ENCODE results near the gene PRRT3. TPM values are rescaled to one million over a fixed set of nuclear protein-coding genes. Genes with fewer than 3 reads are reported as not detected.
A peak's percentile ranks its signal among the peaks of the same experiment; 100 is the strongest.
"Not testable (repeated sequence)": the region's sequence is repeated elsewhere in the genome, so short reads cannot be mapped to it uniquely, and the experiment has no call there.

The PRRT3 gene
- total RNA-seq, 2 experiments from 2014 or later: 3.5 to 6.4 TPM

GRCh38 chr3:9911863-9912262, 40.3 kb downstream of the PRRT3 start:
- H3K9me3 Mint-ChIP-seq (ENCODE audit: low read depth): no peaks in the 10 kb centered on the region
- no peak overlapping the region for H3K4me3 Mint-ChIP-seq
- CTCF ChIA-PET: interaction anchor here (0.8 to 3.4 kb wide), 6 partner anchors 9 to 21 kb away, joined by 3 to 18 read pairs (median 4); partner anchors contain the start of genes CRELD1 and JAGN1
- no peak overlapping the region for H3K27ac Mint-ChIP-seq
- peaks cover 25% of the 10 kb centered on the region for H3K4me1 Mint-ChIP-seq
- ATAC-seq (no peak), DNase-seq (no peak)
- no peaks in the 10 kb centered on the region for H3K36me3 Mint-ChIP-seq
- peaks cover 16% of the 10 kb centered on the region for H3K27me3 Mint-ChIP-seq

GRCh38 chr3:9909221-9910013, 42.8 kb downstream of the PRRT3 start:
- Mint-ChIP-seq H3K9me3 (ENCODE audit: low read depth) (no peaks in the 10 kb centered on the region), H3K27me3 (peaks cover 9% of the 10 kb centered on the region), H3K4me3 (no peak overlapping the region), H3K27ac (no peak overlapping the region), H3K36me3 (no peaks in the 10 kb centered on the region), H3K4me1 (peaks cover 15% of the 10 kb centered on the region)
- ATAC-seq (no peak), DNase-seq (no peak)
- CTCF ChIA-PET: no interaction called here

GRCh38 chr3:9908286-9908685, 43.9 kb downstream of the PRRT3 start:
- Mint-ChIP-seq H3K4me1 (peaks cover 20% of the 10 kb centered on the region), H3K4me3 (no peak overlapping the region), H3K9me3 (ENCODE audit: low read depth) (no peaks in the 10 kb centered on the region), H3K27ac (no peak overlapping the region), H3K36me3 (no peaks in the 10 kb centered on the region), H3K27me3 (peaks cover 9% of the 10 kb centered on the region)
- DNase-seq: no peak
- ATAC-seq: no peak
- CTCF ChIA-PET: no interaction called here

GRCh38 chr3:9906480-9906879, 45.7 kb downstream of the PRRT3 start:
- Mint-ChIP-seq H3K36me3 (no peaks in the 10 kb centered on the region), H3K27ac (no peak overlapping the region), H3K4me3 (no peak overlapping the region), H3K27me3 (peaks cover 5% of the 10 kb centered on the region), H3K4me1 (peaks cover 25% of the 10 kb centered on the region), H3K9me3 (ENCODE audit: low read depth) (no peaks in the 10 kb centered on the region)
- CTCF ChIA-PET: interaction anchor here (1.0 kb wide), 1 partner anchor 15 kb away, joined by 4 read pairs; no protein-coding TSS in a partner anchor
- ATAC-seq: no peak
- DNase-seq: no peak

GRCh38 chr3:9903904-9904303, 48.3 kb downstream of the PRRT3 start:
- Mint-ChIP-seq H3K4me1 (peaks cover 25% of the 10 kb centered on the region), H3K36me3 (no peaks in the 10 kb centered on the region), H3K9me3 (ENCODE audit: low read depth) (no peaks in the 10 kb centered on the region), H3K27me3 (no peaks in the 10 kb centered on the region), H3K4me3 (no peak overlapping the region), H3K27ac (no peak overlapping the region)
- CTCF ChIA-PET: interaction anchor here (1.7 to 3.7 kb wide), 2 partner anchors 10 to 29 kb away, joined by 3 to 16 read pairs; partner anchors contain the start of gene CRELD1
- ATAC-seq: no peak
- DNase-seq: no peak

- H3K4me3 Mint-ChIP-seq: no peak overlapping the region
- DNase-seq (no peak), ATAC-seq (peak; percentile 41)
Measured at GRCh38 chr3:9903238-9903624, 49.0 kb downstream of the PRRT3 start.

GRCh38 chr3:9902372-9903237, 49.6 kb downstream of the PRRT3 start, which contains the start of gene IL17RE:
TSS of gene IL17RE (plus strand) at chr3:9902848. CDS start at chr3:9902933, 85 bp downstream.
- Mint-ChIP-seq H3K9me3 (ENCODE audit: low read depth) (no peaks in the 10 kb centered on the region), H3K27ac (peak within 1 kb of the TSS; percentile 25), H3K36me3 (no peaks in the 10 kb centered on the region), H3K4me3 (no peak within 1 kb of the TSS), H3K27me3 (no peaks in the 10 kb centered on the region), H3K4me1 (peaks cover 25% of the 10 kb centered on the region)
- DNase-seq (no peak), ATAC-seq (peak; percentile 50)
- CTCF ChIA-PET: interaction anchor here (0.9 to 3.7 kb wide), 5 partner anchors 9 to 62 kb away, joined by 3 to 16 read pairs (median 3); partner anchors contain the start of gene CRELD1

More at GRCh38 chr3:9903238-9903624, 49.0 kb downstream of the PRRT3 start:
- Mint-ChIP-seq H3K27ac (no peak overlapping the region), H3K27me3 (no peaks in the 10 kb centered on the region), H3K4me1 (peaks cover 25% of the 10 kb centered on the region), H3K9me3 (ENCODE audit: low read depth) (no peaks in the 10 kb centered on the region), H3K36me3 (no peaks in the 10 kb centered on the region)
- CTCF ChIA-PET: interaction anchor here (0.9 to 3.7 kb wide), 3 partner anchors 10 to 29 kb away, joined by 3 to 16 read pairs (median 3); partner anchors contain the start of gene CRELD1

GRCh38 chr3:9901967-9902366, 50.2 kb downstream of the PRRT3 start:
- CTCF ChIA-PET: interaction anchor here (0.9 to 3.7 kb wide), 4 partner anchors 10 to 61 kb away, joined by 3 to 16 read pairs (median 4); partner anchors contain the start of gene CRELD1
- Mint-ChIP-seq H3K9me3 (ENCODE audit: low read depth) (no peaks in the 10 kb centered on the region), H3K4me1 (peaks cover 25% of the 10 kb centered on the region), H3K27me3 (no peaks in the 10 kb centered on the region), H3K27ac (peak overlapping the region; percentile 25), H3K4me3 (no peak overlapping the region), H3K36me3 (no peaks in the 10 kb centered on the region)
- DNase-seq (peak; percentile 59), ATAC-seq (peak; percentile 69)

- not testable (repeated sequence) for ATAC-seq; H3K27me3 Mint-ChIP-seq; H3K27ac Mint-ChIP-seq; H3K9me3 Mint-ChIP-seq (ENCODE audit: low read depth); DNase-seq; H3K4me3 Mint-ChIP-seq; H3K36me3 Mint-ChIP-seq
- peaks cover 25% of the 10 kb centered on the region for H3K4me1 Mint-ChIP-seq
- CTCF ChIA-PET: interaction anchor here (0.9 to 3.7 kb wide), 4 partner anchors 11 to 52 kb away, joined by 3 to 16 read pairs (median 3); partner anchors contain the start of gene CRELD1
Measured at GRCh38 chr3:9900965-9901415, 51.2 kb downstream of the PRRT3 start.

- no peaks in the 10 kb centered on the region for H3K27me3 Mint-ChIP-seq
- ATAC-seq (no peak), DNase-seq (no peak)
- no peaks in the 10 kb centered on the region for H3K9me3 Mint-ChIP-seq (ENCODE audit: low read depth)
- H3K36me3 Mint-ChIP-seq: peaks cover 6% of the 10 kb centered on the region
- H3K4me3 Mint-ChIP-seq: no peak overlapping the region
- H3K27ac Mint-ChIP-seq: no peak overlapping the region
- H3K4me1 Mint-ChIP-seq: peaks cover 31% of the 10 kb centered on the region
- CTCF ChIA-PET: interaction anchor here (1.1 kb wide), 1 partner anchor 13 kb away, joined by 3 read pairs; no protein-coding TSS in a partner anchor
Measured at GRCh38 chr3:9899289-9899791, 52.9 kb downstream of the PRRT3 start.

- Mint-ChIP-seq H3K27me3 (no peaks in the 10 kb centered on the region), H3K4me1 (peaks cover 37% of the 10 kb centered on the region), H3K4me3 (no peak overlapping the region), H3K36me3 (peaks cover 13% of the 10 kb centered on the region), H3K9me3 (ENCODE audit: low read depth) (no peaks in the 10 kb centered on the region), H3K27ac (no peak overlapping the region)
- CTCF ChIA-PET: interaction anchor here (1.2 kb wide), 1 partner anchor 13 kb away, joined by 3 read pairs; no protein-coding TSS in a partner anchor
- DNase-seq (no peak), ATAC-seq (no peak)
Measured at GRCh38 chr3:9898467-9899241, 53.6 kb downstream of the PRRT3 start.

Data from activated CD8-positive, alpha-beta memory T cell treated with anti-CD3 and anti-CD28 coated beads, Interleukin-2, amount 10 ng/mL, durations not matched to agents 7 days and 5 days (primary cell).